ENCODE measurements around the gene BCKDHA.
A peak's percentile ranks its signal among the peaks of the same experiment; 100 is the strongest.
"Not testable (repeated sequence)": the region's sequence is repeated elsewhere in the genome, so short reads cannot be mapped to it uniquely, and the experiment has no call there.

Gene BCKDHA

GRCh38 chr19:41372501-41372900, 25.1 kb upstream of the BCKDHA start:
- ChIA-PET POLR2A (interaction anchor here (0.9 kb wide), 1 partner anchor 58 kb away, joined by 4 read pairs; no protein-coding TSS in a partner anchor), CTCF (interaction anchor here (1.2 kb wide), 1 partner anchor 9 kb away, joined by 4 read pairs; the partner anchor contains the start of gene B9D2)
- no peak for DNase-seq (ENCODE audit: extremely low spot score)
- TF ChIP-seq CTCF (IDR thresholded peaks at IDR 0.05; ENCODE audit: control extremely low read depth, extremely low read depth, low read depth, missing control alignments): no peak

- DNase-seq (ENCODE audit: extremely low spot score): no peak
- POLR2A ChIA-PET: no interaction called here
- no peak for TF ChIP-seq CTCF (IDR thresholded peaks at IDR 0.05; ENCODE audit: control extremely low read depth, extremely low read depth, low read depth, missing control alignments)
- CTCF ChIA-PET: interaction anchor here (1.6 kb wide), 1 partner anchor 9 kb away, joined by 4 read pairs; no protein-coding TSS in a partner anchor
These were observed 23.6 kb upstream of the BCKDHA start for GRCh38 chr19:41373993-41374392.

GRCh38 chr19:41376241-41376997, 21.2 kb upstream of the BCKDHA start, which contains the start of gene TMEM91:
Gene TMEM91, plus strand, starts transcription at chr19:41376533. Its CDS starts 1,777 bp downstream, at chr19:41378310.
- no peak for DNase-seq (ENCODE audit: extremely low spot score)
- ChIA-PET CTCF (interaction anchor here (1.4 kb wide), 1 partner anchor 187 kb away, joined by 3 read pairs; no protein-coding TSS in a partner anchor), POLR2A (no interaction called here)
- no peak for TF ChIP-seq CTCF (IDR thresholded peaks at IDR 0.05; ENCODE audit: control extremely low read depth, extremely low read depth, low read depth, missing control alignments)

- CTCF ChIA-PET: interaction anchor here (1.4 to 3.3 kb wide), 2 partner anchors 12 to 187 kb away, joined by 3 to 18 read pairs; partner anchors contain the start of gene B9D2
- no peak for TF ChIP-seq CTCF (IDR thresholded peaks at IDR 0.05; ENCODE audit: control extremely low read depth, extremely low read depth, low read depth, missing control alignments)
- no peak for DNase-seq (ENCODE audit: extremely low spot score)
- POLR2A ChIA-PET: no interaction called here
These were observed 20.6 kb upstream of the BCKDHA start for GRCh38 chr19:41376998-41377365.

- DNase-seq (ENCODE audit: extremely low spot score): peak; percentile 74
- ChIA-PET POLR2A (no interaction called here), CTCF (interaction anchor here (0.7 to 3.3 kb wide), 6 partner anchors 9 to 170 kb away, joined by 3 to 18 read pairs (median 4); partner anchors contain the start of gene B9D2)
- TF ChIP-seq CTCF (IDR thresholded peaks at IDR 0.05; ENCODE audit: control extremely low read depth, extremely low read depth, low read depth, missing control alignments): peak; percentile 30
These were observed 19.5 kb upstream of the BCKDHA start for GRCh38 chr19:41377977-41378709.

GRCh38 chr19:41381536-41381935, 16.1 kb upstream of the BCKDHA start:
- DNase-seq (ENCODE audit: extremely low spot score): not testable (repeated sequence)

More at GRCh38 chr19:41381536-41381935, 16.1 kb upstream of the BCKDHA start:
- CTCF ChIA-PET: interaction anchor here (1.2 to 2.8 kb wide), 2 partner anchors 13 to 18 kb away, joined by 5 to 12 read pairs; partner anchors contain the start of gene B9D2
- POLR2A ChIA-PET: interaction anchor here (0.5 to 0.6 kb wide), 3 partner anchors 13 to 79 kb away, joined by 4 to 5 read pairs (median 4); no protein-coding TSS in a partner anchor
